Eye (tissue), 1 donor: Measurements from ENCODE around the gene BDH1.
"Not testable (repeated sequence)": the region's sequence is repeated elsewhere in the genome, so short reads cannot be mapped to it uniquely, and the experiment has no call there.

Source experiments
- DNase-seq: peaks from one replicate; pipeline ENCODE4 v3.0.0-alpha.2; 2015

BDH1 gene

GRCh38 chr3:197482001-197482400, 73.8 kb downstream of the BDH1 start:
- DNase-seq = no peak

GRCh38 chr3:197480320-197480719, 75.4 kb downstream of the BDH1 start:
- DNase-seq = no peak

- peak; percentile 56 for DNase-seq
Measured at GRCh38 chr3:197478746-197479668, 76.8 kb downstream of the BDH1 start.

GRCh38 chr3:197477816-197478215, 78.0 kb downstream of the BDH1 start:
- DNase-seq = not testable (repeated sequence)

GRCh38 chr3:197475997-197476525, 79.7 kb downstream of the BDH1 start:
- no peak for DNase-seq

GRCh38 chr3:197475514-197475913, 80.3 kb downstream of the BDH1 start:
- DNase-seq = no peak

- DNase-seq = no peak
Measured at GRCh38 chr3:197472151-197472550, 83.6 kb downstream of the BDH1 start.

- DNase-seq = no peak
Measured at GRCh38 chr3:197471221-197472010, 84.4 kb downstream of the BDH1 start.

GRCh38 chr3:197468866-197469382, 86.8 kb downstream of the BDH1 start:
- DNase-seq = no peak

- no peak for DNase-seq
Measured at GRCh38 chr3:197468167-197468566, 87.6 kb downstream of the BDH1 start.

GRCh38 chr3:197466586-197467399, 89.0 kb downstream of the BDH1 start:
- peak; percentile 61 for DNase-seq

- no peak for DNase-seq
Measured at GRCh38 chr3:197465996-197466549, 89.7 kb downstream of the BDH1 start.

- DNase-seq = no peak
Measured at GRCh38 chr3:197465197-197465995, 90.4 kb downstream of the BDH1 start.

GRCh38 chr3:197464794-197465193, 91.0 kb downstream of the BDH1 start:
- no peak for DNase-seq

- no peak for DNase-seq
Measured at GRCh38 chr3:197463279-197463678, 92.5 kb downstream of the BDH1 start.

- no peak for DNase-seq
Measured at GRCh38 chr3:197462808-197463207, 93.0 kb downstream of the BDH1 start.

- DNase-seq = no peak
Measured at GRCh38 chr3:197460639-197461038, 95.1 kb downstream of the BDH1 start.

GRCh38 chr3:197460002-197460401, 95.8 kb downstream of the BDH1 start:
- DNase-seq = no peak
